Spleen (tissue), 7 donors: ENCODE results near the gene MOK.
"Not testable (repeated sequence)": the region's sequence is repeated elsewhere in the genome, so short reads cannot be mapped to it uniquely, and the experiment has no call there.

Source experiments
- CTCF ChIP-seq, 11 experiments: fragments of 200-600 bp in 7 of 11; fragments of 450-650 bp in 4 of 11; sonication (generic) in 4 of 11; IDR thresholded peaks in 8 of 11; conservative IDR thresholded peaks in 3 of 11; 1 replicate in 7 of 11; 2 replicates in 4 of 11; pipeline versions ENCODE4 v1.4.0 to v1.8.0; 2016 to 2021; ENCODE audit warnings: antibody characterized with exemption in 11 of 11, inconsistent platforms in 4 of 11, mild to moderate bottlenecking in 1 of 11
- POLR2A ChIP-seq, 3 donors: fragments of 450-650 bp; IDR thresholded peaks; one replicate each; pipeline ENCODE4 v1.5.1; 2017; ENCODE audit warnings: antibody characterized with exemption in 3 of 3, mild to moderate bottlenecking in 1 of 3
- donor health status: DM: no; HTN: no; CAD: no; lungs with moderate emphysema.
- donor health status: DM: no; HTN: no; CAD: no.
- donor health status: DM: no; HTN: no; CAD: no.

GRCh38 chr14:102243795-102244194, 61.2 kb downstream of the MOK start:
- TF ChIP-seq CTCF (IDR thresholded peaks at IDR 0.05 in 8 of 11, conservative IDR thresholded peaks at IDR 0.05 in 3 of 11); POLR2A (IDR thresholded peaks at IDR 0.05): not testable (repeated sequence)
